ENCODE results near the gene HNRNPC.

GRCh38 chr14:21263284-21264024 lies 5.8 kb downstream of the HNRNPC start:
- TF ChIP-seq, protein P1, sequence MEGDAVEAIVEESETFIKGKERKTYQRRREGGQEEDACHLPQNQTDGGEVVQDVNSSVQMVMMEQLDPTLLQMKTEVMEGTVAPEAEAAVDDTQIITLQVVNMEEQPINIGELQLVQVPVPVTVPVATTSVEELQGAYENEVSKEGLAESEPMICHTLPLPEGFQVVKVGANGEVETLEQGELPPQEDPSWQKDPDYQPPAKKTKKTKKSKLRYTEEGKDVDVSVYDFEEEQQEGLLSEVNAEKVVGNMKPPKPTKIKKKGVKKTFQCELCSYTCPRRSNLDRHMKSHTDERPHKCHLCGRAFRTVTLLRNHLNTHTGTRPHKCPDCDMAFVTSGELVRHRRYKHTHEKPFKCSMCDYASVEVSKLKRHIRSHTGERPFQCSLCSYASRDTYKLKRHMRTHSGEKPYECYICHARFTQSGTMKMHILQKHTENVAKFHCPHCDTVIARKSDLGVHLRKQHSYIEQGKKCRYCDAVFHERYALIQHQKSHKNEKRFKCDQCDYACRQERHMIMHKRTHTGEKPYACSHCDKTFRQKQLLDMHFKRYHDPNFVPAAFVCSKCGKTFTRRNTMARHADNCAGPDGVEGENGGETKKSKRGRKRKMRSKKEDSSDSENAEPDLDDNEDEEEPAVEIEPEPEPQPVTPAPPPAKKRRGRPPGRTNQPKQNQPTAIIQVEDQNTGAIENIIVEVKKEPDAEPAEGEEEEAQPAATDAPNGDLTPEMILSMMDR (IDR thresholded peaks at IDR 0.05), result no peak
- TF ChIP-seq POLR2A (IDR thresholded peaks at IDR 0.05; ENCODE audit: low read depth) (no peak), POLR2AphosphoS5 (IDR thresholded peaks at IDR 0.05) (no peak)

Measured in esophagus muscularis mucosa (tissue), 3 donors.